Breast epithelium (tissue), 4 donors: ENCODE measurements around the gene MYBBP1A. TPM values are rescaled to one million over a fixed set of nuclear protein-coding genes. Genes with fewer than 3 reads are reported as not detected.

Experiments
- DNase-seq, 2 donors: peaks; one replicate each; pipeline ENCODE4 v3.0.0-alpha.2; 2019; ENCODE audit warnings: low spot score in 2 of 2
- H3K27ac ChIP-seq, 2 donors: fragments of 200-600 bp; sonication (generic) in 1 of 2; one replicate each; pipeline ENCODE4 v1.5.1; 2016 to 2019; ENCODE audit warnings: mild to moderate bottlenecking in 1 of 2
- H3K27me3 ChIP-seq, 2 donors: fragments of 200-600 bp; sonication (generic) in 1 of 2; one replicate each; pipeline versions ENCODE4 v1.5.1 to v1.6.0; 2017 to 2019; ENCODE audit warnings: control low read depth in 1 of 2, mild to moderate bottlenecking in 1 of 2
- H3K36me3 ChIP-seq: fragments of 200-600 bp; one replicate; pipeline ENCODE4 v1.5.1; 2019
- H3K4me1 ChIP-seq, 2 donors: fragments of 200-600 bp; sonication (generic); one replicate each; pipeline ENCODE4 v1.5.1; 2016 to 2019; ENCODE audit warnings: control low read depth in 1 of 2
- H3K4me3 ChIP-seq, 3 donors: fragments of 200-600 bp; sonication (generic); 1 replicate in 2 of 3; 2 replicates in 1 of 3; pipeline ENCODE4 v1.5.1; 2016 to 2019; ENCODE audit warnings: mild to moderate bottlenecking in 3 of 3, moderate library complexity in 2 of 3
- H3K9me3 ChIP-seq, 2 donors: fragments of 200-600 bp; sonication (generic) in 1 of 2; one replicate each; pipeline ENCODE4 v1.5.1; 2016 to 2019; ENCODE audit warnings: control low read depth in 1 of 2
- POLR2A ChIP-seq: fragments of 450-650 bp; IDR thresholded peaks from one replicate; pipeline ENCODE4 v1.6.1; 2016; ENCODE audit warnings: antibody characterized with exemption, mild to moderate bottlenecking, moderate library complexity
- POLR2AphosphoS5 ChIP-seq, 3 donors: sonication (generic); formaldehyde crosslinking; IDR thresholded peaks; one replicate each; pipeline ENCODE4 v1.6.1; 2017; ENCODE audit warnings: antibody characterized with exemption in 3 of 3
- intact Hi-C: fragments of 100-400 bp; cut with DNase I; formaldehyde crosslinking; loops from one replicate; pipeline ENCODE4 v1.15.1; 2023; ENCODE audit warnings: low total_unique reads
- total RNA-seq, 3 donors: library from RNA; depleted of rRNA; stranded (reverse); fragments of >200 nt; gene quantifications; one replicate each; pipeline ENCODE4 v1.1.0, GENCODE V29; 2016
- TF ChIP-seq, protein P1 (sequence below), 3 donors: fragments of 450-650 bp; IDR thresholded peaks; one replicate each; pipeline ENCODE4 v1.5.1; 2016 to 2017; ENCODE audit warnings: antibody characterized with exemption in 3 of 3, mild to moderate bottlenecking in 3 of 3, moderate library complexity in 3 of 3

MYBBP1A gene
- total RNA-seq, 3 donors from 2014 or later: 26.9 to 61.6 (median 50.1) TPM

GRCh38 chr17:4551141-4551540 is 4.0 kb downstream of the MYBBP1A start:
- Histone ChIP-seq H3K36me3 (peaks cover 8% of the 10 kb centered on the region), H3K4me3 (no peak overlapping the region), H3K27ac (peak overlapping the region; percentile 25 to 52), H3K9me3 (no peaks in the 10 kb centered on the region), H3K4me1 (peaks cover 5 to 23% of the 10 kb centered on the region in 2 donors), H3K27me3 (no peaks in the 10 kb centered on the region)
- DNase-seq: no peak
- intact Hi-C loops: no loop called here
- no peak for TF ChIP-seq POLR2AphosphoS5 (IDR thresholded peaks at IDR 0.05)
- TF ChIP-seq POLR2A: no peak
- TF ChIP-seq, protein P1, sequence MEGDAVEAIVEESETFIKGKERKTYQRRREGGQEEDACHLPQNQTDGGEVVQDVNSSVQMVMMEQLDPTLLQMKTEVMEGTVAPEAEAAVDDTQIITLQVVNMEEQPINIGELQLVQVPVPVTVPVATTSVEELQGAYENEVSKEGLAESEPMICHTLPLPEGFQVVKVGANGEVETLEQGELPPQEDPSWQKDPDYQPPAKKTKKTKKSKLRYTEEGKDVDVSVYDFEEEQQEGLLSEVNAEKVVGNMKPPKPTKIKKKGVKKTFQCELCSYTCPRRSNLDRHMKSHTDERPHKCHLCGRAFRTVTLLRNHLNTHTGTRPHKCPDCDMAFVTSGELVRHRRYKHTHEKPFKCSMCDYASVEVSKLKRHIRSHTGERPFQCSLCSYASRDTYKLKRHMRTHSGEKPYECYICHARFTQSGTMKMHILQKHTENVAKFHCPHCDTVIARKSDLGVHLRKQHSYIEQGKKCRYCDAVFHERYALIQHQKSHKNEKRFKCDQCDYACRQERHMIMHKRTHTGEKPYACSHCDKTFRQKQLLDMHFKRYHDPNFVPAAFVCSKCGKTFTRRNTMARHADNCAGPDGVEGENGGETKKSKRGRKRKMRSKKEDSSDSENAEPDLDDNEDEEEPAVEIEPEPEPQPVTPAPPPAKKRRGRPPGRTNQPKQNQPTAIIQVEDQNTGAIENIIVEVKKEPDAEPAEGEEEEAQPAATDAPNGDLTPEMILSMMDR (IDR thresholded peaks at IDR 0.05): no peak

DNA sequence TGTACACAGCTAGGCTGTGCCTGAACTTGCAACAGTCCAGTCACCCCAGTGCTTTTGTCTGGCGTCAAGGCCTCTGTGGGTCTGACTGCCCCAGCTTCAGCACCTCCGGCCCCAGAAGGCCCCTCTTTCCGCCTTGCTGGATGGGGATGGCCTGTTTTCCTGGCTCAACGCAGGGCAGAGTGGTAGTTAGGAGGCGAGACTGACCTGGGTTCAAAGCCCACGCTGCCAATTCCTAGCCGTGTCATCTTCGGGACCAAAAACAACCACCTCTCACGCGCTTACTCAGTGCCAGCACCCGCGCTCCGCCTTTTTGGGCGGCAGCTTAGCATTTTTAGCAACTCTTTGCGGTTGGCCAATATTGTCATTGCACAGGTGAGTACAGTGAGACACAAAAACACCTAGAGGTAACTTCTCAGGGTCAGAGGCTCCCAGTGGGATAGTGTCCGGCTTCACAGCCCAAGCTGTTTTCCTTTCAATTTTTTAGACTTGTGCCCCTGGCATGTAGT is 4.6 kb downstream of the MYBBP1A start:
- Histone ChIP-seq H3K4me3 (no peak overlapping the region), H3K9me3 (no peaks in the 10 kb centered on the region), H3K4me1 (peaks cover 0 to 18% of the 10 kb centered on the region in 2 donors), H3K27me3 (no peaks in the 10 kb centered on the region), H3K27ac (peak overlapping the region; percentile 52 to 56), H3K36me3 (peaks cover 8% of the 10 kb centered on the region)
- intact Hi-C loops: no loop called here
- DNase-seq: peak in 1 of 2 donors; percentile 61
- no peak for TF ChIP-seq POLR2A
- no peak for TF ChIP-seq POLR2AphosphoS5 (IDR thresholded peaks at IDR 0.05)
- TF ChIP-seq, protein P1 (IDR thresholded peaks at IDR 0.05): no peak

- TF ChIP-seq POLR2AphosphoS5 (IDR thresholded peaks at IDR 0.05) (no peak), POLR2A (no peak)
- TF ChIP-seq, protein P1 (IDR thresholded peaks at IDR 0.05): no peak
- peaks cover 8% of the 10 kb centered on the region for H3K36me3 ChIP-seq
- H3K4me3 ChIP-seq: peak overlapping the region in 1 of 3 donors; percentile 19
- H3K27ac ChIP-seq: peak overlapping the region; percentile 52 to 56
- DNase-seq: no peak
- H3K4me1 ChIP-seq: peaks cover 0 to 18% of the 10 kb centered on the region in 2 donors
- no peaks in the 10 kb centered on the region for H3K9me3 ChIP-seq
- intact Hi-C loops: no loop called here
- H3K27me3 ChIP-seq: no peaks in the 10 kb centered on the region
These were observed 5.2 kb downstream of the MYBBP1A start for GRCh38 chr17:4549781-4550533.

GRCh38 chr17:4548721-4549531 is 6.3 kb downstream of the MYBBP1A start:
- intact Hi-C loops: no loop called here
- Histone ChIP-seq H3K27me3 (no peaks in the 10 kb centered on the region), H3K4me1 (peaks cover 0 to 8% of the 10 kb centered on the region in 2 donors), H3K9me3 (no peaks in the 10 kb centered on the region), H3K4me3 (no peak overlapping the region), H3K27ac (no peak overlapping the region), H3K36me3 (peaks cover 8% of the 10 kb centered on the region)
- TF ChIP-seq POLR2AphosphoS5 (IDR thresholded peaks at IDR 0.05) (no peak), POLR2A (no peak)
- TF ChIP-seq, protein P1 (IDR thresholded peaks at IDR 0.05): no peak
- DNase-seq: no peak
